Embryonic facial prominence (tissue), 1 donor: ENCODE data around the gene SDK1.

Experiments used
- DNase-seq: peaks from one replicate; pipeline ENCODE4 v3.0.0-alpha.2; 2016; ENCODE audit errors: extremely low spot score

SDK1 gene

GRCh38 chr7:3338161-3338560 is 37.1 kb downstream of the SDK1 start:
- no peak for DNase-seq

- DNase-seq = no peak
Observed at GRCh38 chr7:3345699-3346481, 44.8 kb downstream of the SDK1 start.

GRCh38 chr7:3349126-3349525 is 48.1 kb downstream of the SDK1 start:
- DNase-seq = no peak

DNA sequence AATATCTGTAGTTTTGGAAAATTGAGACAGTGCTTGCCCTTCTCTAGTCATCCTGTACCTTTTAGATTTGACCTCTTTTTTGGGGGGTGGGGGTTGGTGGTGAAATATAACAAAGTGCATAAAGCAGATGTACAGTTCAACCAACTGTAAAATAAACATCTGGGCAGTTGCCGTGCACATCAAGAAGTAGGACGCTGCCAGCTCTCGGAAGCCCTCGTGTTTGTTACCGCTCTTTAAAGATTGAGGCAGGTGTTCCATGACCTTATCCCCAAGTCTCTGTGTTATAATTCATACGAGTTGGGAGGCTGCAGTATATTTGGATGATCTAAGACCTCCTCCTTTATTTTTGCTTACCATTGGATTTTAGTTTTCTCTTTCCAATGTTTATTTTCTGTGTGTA is 55.1 kb downstream of the SDK1 start:
- no peak for DNase-seq

DNA sequence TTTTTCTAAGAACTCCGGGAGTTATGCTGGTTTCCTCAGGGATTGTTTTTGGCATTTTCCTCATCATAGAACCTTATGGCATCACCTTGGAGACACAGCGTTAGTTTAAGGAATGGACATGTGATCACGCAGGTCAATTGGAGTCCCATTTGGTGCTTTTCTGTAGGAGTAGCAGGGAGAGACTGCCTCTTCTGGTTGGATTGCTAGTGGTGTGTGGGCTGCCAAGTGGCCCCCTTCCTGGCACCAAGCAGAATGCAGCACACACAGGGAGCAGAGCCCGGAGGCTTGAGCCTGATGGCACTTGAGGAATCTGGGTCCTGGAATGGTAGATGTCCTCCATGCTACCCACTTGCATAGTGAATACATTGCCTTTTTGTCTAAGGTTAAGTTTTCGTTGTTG is 57.9 kb downstream of the SDK1 start:
- DNase-seq = no peak

DNA sequence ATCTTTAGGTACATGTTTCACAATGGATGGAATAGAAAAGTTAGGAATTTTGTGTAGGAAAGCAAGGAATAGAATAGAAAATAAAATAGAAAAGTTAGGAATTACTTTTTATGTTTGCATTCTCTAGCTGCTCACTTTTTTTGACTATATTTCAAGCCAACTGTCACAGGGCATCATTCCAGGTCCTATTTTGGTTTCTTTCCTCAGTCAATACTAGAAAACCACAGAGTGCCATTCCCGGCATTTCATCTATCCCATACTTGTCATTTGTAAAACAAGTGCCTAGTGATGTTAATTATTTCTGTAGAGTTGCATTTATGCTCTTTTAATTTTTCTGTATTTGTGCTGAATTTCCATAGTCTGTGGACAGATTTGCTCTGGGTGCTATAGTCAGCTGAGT is 66.2 kb downstream of the SDK1 start:
- no peak for DNase-seq

GRCh38 chr7:3370068-3370830 is 69.2 kb downstream of the SDK1 start:
- DNase-seq = no peak

- DNase-seq = no peak
Observed at GRCh38 chr7:3370921-3371320, 69.9 kb downstream of the SDK1 start.

- DNase-seq = no peak
Observed at GRCh38 chr7:3371601-3372000, 70.5 kb downstream of the SDK1 start.

DNA sequence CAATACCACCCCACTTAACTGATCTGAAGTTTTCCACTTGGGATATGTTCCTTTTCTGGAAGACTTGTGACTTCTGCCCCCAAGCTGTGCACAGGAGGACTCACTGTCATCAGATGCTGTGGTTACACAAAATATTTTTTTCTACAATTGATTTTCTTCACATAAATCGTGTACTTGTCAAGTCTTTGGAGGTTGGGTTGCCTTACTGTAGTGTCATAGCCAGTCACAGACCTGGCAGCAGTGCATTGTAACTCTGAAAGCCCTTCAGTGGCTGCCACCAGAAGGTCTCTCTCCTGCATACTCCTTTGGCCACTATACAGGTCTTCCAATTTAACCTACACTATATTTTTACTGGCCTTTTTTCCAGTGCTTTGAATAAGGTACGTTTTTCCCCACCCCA is 73.2 kb downstream of the SDK1 start:
- DNase-seq = no peak

DNA sequence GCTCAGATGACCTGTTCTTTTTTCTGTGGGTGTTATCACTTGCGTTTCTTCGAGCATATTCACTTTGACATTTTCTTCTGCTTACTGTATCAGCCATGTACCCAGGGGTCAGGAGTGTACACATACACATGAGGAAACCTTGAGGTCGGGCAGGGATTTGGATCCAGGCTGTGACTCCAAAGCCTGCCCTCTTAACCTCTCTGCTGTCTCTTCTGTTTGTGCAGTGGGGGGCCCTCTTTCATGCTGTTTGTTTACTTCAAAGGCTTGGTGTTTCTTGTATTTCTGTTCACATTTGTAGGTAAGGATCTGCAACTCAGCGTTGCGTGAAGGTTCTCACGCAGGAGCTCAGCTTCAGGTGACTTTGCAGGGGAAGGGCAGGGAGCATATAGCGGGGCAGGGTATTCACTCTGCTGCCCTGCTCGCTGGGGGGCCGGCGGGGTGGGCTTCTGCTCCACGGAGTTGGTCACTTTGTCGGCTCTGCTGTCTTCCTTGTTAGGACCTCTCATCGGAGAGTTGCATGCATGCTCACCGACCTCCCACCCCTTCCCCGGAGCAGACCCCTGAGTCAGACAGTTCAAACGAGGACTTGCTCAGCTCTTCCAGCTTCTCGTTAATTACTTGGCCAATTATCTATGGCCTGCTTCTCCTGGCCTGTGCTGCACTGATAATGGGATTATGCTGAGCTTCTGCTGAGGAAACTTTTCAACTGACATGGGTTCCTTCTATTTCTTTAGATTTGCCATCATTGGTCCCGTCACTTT is 77.5 kb downstream of the SDK1 start:
- DNase-seq = no peak

DNA sequence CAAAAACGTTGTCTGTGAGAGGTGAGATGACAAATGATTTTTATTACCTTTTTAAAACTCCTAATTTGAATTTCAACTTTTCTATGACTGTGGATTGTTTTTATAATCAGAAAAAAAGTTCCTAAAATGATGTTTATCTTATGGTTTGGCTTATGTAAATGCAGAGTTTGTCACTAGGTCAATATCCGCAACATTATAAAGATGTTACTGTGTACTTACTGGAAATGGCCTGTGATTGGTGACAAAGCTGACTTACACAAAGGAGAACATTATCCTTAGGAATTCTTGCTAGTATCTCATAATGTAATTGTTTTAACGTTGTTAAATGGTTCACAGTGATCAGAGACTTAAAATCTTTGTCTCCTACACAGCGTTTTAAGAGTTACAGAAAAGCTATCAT is 79.0 kb downstream of the SDK1 start:
- no peak for DNase-seq

- DNase-seq = no peak
Observed at GRCh38 chr7:3380886-3381685, 80.0 kb downstream of the SDK1 start.

GRCh38 chr7:3386423-3387190 is 85.6 kb downstream of the SDK1 start:
- no peak for DNase-seq

- DNase-seq = no peak
Observed at GRCh38 chr7:3393862-3394261, 92.8 kb downstream of the SDK1 start.

GRCh38 chr7:3397324-3397723 is 96.3 kb downstream of the SDK1 start:
- no peak for DNase-seq

DNA sequence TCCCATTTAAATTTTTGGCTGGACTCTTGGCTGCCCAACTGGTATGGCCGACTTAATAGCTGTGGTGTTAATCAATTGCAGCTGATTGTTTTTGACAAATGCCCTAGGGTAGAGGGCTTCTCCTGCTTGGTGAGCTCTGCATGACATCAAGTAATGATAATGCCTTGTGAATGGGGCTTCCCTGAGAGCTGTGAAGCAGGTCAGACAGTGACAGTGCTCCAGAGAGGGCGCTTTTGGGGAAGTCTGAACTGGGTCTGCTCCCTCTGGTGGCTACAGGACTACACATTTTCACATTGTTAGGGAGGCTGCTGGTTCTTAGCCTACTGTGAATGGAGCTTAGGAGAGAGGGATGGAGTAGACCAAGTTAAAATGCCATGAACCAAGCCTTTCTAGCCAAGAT is 98.8 kb downstream of the SDK1 start:
- DNase-seq = no peak

- DNase-seq = no peak
Observed at GRCh38 chr7:3404501-3404900, 103.4 kb downstream of the SDK1 start.

DNA sequence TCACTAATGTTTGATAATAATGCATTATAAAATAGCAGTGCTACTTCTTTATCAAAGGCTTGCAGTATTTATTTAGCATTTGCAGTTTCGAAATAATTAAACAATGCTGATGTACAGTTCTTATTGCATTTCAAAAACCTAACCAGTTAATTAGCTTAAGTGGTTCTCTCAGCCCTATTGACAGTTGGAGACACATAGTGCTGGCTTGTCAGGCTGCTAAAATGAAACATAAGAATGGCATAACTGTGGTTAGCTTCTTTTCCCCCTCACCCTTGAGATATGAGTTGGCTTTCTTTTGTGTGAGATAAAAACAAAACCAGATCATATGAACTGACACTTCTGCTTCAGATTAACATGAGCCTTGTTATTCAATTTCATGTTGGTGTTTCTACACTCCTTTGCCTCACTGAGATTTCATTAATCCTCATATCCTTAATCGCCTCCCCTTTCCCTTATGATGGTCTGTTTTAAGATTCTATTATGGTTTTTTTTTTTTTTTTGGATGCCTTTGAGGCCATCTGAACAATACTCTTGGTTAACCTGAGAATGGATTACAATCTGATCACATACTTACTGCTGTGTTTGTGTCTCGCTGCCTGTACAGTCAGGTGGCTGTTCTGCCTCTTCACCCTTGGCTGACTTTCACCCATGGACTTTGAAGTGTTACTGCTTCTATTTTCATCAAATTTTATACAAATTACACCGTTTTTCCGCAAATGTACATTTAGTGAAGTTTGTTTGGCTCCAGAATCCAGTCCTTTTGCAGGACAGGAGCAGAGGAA is 108.0 kb downstream of the SDK1 start:
- no peak for DNase-seq

- no peak for DNase-seq
Observed at GRCh38 chr7:3412871-3413270, 111.8 kb downstream of the SDK1 start.
